Gastroesophageal sphincter (tissue), 3 donors: ENCODE data around the gene LRRC8C.

Experiments
- EP300 ChIP-seq: sonication (generic); formaldehyde crosslinking; IDR thresholded peaks from one replicate; pipeline ENCODE4 v1.6.1; 2017; ENCODE audit warnings: antibody characterized with exemption, mild to moderate bottlenecking
- POLR2A ChIP-seq, 2 donors: fragments of 450-650 bp; IDR thresholded peaks; one replicate each; pipeline ENCODE4 v1.6.1; 2017; ENCODE audit warnings: antibody characterized with exemption in 2 of 2, mild to moderate bottlenecking in 2 of 2, moderate library complexity in 1 of 2
- POLR2AphosphoS5 ChIP-seq: sonication (generic); formaldehyde crosslinking; IDR thresholded peaks from one replicate; pipeline ENCODE4 v1.6.1; 2017; ENCODE audit warnings: antibody characterized with exemption
- TF ChIP-seq, protein P1 (sequence below), 4 experiments: fragments of 200-600 bp in 2 of 4; fragments of 450-650 bp in 2 of 4; sonication (generic) in 1 of 4; IDR thresholded peaks; one replicate each; pipeline ENCODE4 v1.5.1; 2017 to 2019; ENCODE audit warnings: antibody characterized with exemption in 4 of 4, mild to moderate bottlenecking in 2 of 4, moderate library complexity in 2 of 4

GRCh38 chr1:89600451-89601224 lies 32.3 kb upstream of the LRRC8C start:
- TF ChIP-seq, protein P1, sequence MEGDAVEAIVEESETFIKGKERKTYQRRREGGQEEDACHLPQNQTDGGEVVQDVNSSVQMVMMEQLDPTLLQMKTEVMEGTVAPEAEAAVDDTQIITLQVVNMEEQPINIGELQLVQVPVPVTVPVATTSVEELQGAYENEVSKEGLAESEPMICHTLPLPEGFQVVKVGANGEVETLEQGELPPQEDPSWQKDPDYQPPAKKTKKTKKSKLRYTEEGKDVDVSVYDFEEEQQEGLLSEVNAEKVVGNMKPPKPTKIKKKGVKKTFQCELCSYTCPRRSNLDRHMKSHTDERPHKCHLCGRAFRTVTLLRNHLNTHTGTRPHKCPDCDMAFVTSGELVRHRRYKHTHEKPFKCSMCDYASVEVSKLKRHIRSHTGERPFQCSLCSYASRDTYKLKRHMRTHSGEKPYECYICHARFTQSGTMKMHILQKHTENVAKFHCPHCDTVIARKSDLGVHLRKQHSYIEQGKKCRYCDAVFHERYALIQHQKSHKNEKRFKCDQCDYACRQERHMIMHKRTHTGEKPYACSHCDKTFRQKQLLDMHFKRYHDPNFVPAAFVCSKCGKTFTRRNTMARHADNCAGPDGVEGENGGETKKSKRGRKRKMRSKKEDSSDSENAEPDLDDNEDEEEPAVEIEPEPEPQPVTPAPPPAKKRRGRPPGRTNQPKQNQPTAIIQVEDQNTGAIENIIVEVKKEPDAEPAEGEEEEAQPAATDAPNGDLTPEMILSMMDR (IDR thresholded peaks at IDR 0.05): no peak
- TF ChIP-seq POLR2A (IDR thresholded peaks at IDR 0.05) (no peak), EP300 (no peak), POLR2AphosphoS5 (no peak)
